DOHH2 (cell line): Measurements from ENCODE around the gene IL19.

Experiments
- H3F3A ChIP-seq: fragments of 200-600 bp; sonication (generic), shearing (Covaris generic); 2 replicates; pipeline ENCODE4 v1.6.0; 2016; ENCODE audit warnings: antibody characterized with exemption, mild to moderate bottlenecking; ENCODE audit not compliant: control insufficient read depth, insufficient read depth
- H3K27ac ChIP-seq: fragments of 200-600 bp; sonication (generic); 2 replicates; pipeline ENCODE4 v1.5.1; 2014; ENCODE audit warnings: low read depth, mild to moderate bottlenecking, low read length, moderate library complexity
- H3K27me3 ChIP-seq: fragments of 200-600 bp; sonication (generic); 2 replicates; pipeline ENCODE4 v1.6.1; 2014; ENCODE audit warnings: mild to moderate bottlenecking, low read length, mixed read lengths; ENCODE audit not compliant: control insufficient read depth
- H3K36me3 ChIP-seq: fragments of 200-600 bp; sonication (generic); 2 replicates; pipeline ENCODE4 v1.6.1; 2014; ENCODE audit warnings: mild to moderate bottlenecking, low read length, moderate library complexity, mixed read lengths; ENCODE audit not compliant: control insufficient read depth
- H3K4me1 ChIP-seq: fragments of 200-600 bp; sonication (generic); 2 replicates; pipeline ENCODE4 v1.6.1; 2014; ENCODE audit warnings: mild to moderate bottlenecking, low read length, mixed read lengths; ENCODE audit not compliant: control insufficient read depth
- H3K4me2 ChIP-seq: fragments of 200-600 bp; sonication (generic); 2 replicates; pipeline ENCODE4 v1.6.0; 2014; ENCODE audit warnings: mild to moderate bottlenecking, low read length, moderate library complexity
- H3K4me3 ChIP-seq: fragments of 200-600 bp; sonication (generic); 2 replicates; pipeline ENCODE4 v1.5.1; 2014; ENCODE audit warnings: mild to moderate bottlenecking, low read length, mixed read lengths
- H3K79me2 ChIP-seq: fragments of 200-600 bp; sonication (generic); 2 replicates; pipeline ENCODE4 v1.6.1; 2014; ENCODE audit warnings: mild to moderate bottlenecking, low read length, mixed read lengths; ENCODE audit not compliant: control insufficient read depth
- H3K9me2 ChIP-seq: fragments of 200-600 bp; sonication (generic); replicated peaks from 2 replicates; pipeline ENCODE4 v1.6.1; 2014; ENCODE audit warnings: mild to moderate bottlenecking, low read length, mixed read lengths; ENCODE audit not compliant: control insufficient read depth
- H3K9me3 ChIP-seq: fragments of 200-600 bp; sonication (generic); 2 replicates; pipeline ENCODE4 v1.6.1; 2014; ENCODE audit warnings: antibody characterized with exemption, low read length, mixed read lengths; ENCODE audit not compliant: control insufficient read depth, insufficient read depth
- H4K20me1 ChIP-seq: fragments of 200-600 bp; sonication (generic); 2 replicates; pipeline ENCODE4 v1.6.0; 2014; ENCODE audit warnings: low read depth, mild to moderate bottlenecking, antibody characterized with exemption, low read length, moderate library complexity; ENCODE audit not compliant: control insufficient read depth, insufficient read depth
- EZH2phosphoT487 ChIP-seq: fragments of 200-600 bp; sonication (generic); IDR thresholded peaks from 2 replicates; pipeline ENCODE4 v1.6.1; 2017; ENCODE audit warnings: borderline replicate concordance, mild to moderate bottlenecking, antibody characterized with exemption, low read length, moderate library complexity, mixed read lengths
- TF ChIP-seq, protein P1 (sequence below): fragments of 200-600 bp; sonication (generic); IDR thresholded peaks from one replicate; pipeline ENCODE4 v1.5.1; 2014; ENCODE audit warnings: antibody characterized with exemption, mild to moderate bottlenecking, low read depth, low read length; ENCODE audit not compliant: poor library complexity, severe bottlenecking

Gene IL19

DNA sequence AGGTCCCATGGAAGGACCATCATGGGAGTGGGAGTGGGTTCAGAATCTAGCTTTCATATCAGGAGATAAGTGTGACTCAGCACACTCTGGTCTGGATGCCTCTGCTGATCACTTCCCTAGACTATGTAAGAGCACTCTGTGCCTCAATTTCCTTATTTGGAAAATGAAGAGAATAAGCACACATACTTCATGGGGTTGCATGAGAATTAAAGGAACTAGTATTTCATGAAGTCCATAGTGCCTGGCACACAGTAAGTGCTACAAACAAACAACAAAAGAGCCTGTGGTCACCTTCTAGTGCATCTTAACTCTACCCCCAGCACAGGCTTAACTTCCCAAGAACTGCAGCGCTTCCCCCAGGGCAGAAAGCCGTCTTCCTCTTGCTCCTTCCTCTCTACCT lies 85.3 kb downstream of the IL19 start:
- Histone ChIP-seq H3K4me1 (no peaks in the 10 kb centered on the region), H3F3A (no peaks in the 10 kb centered on the region), H3K79me2 (no peaks in the 10 kb centered on the region), H3K9me2 (no peaks in the 10 kb centered on the region), H3K9me3 (no peaks in the 10 kb centered on the region), H3K27ac (no peak overlapping the region), H4K20me1 (no peaks in the 10 kb centered on the region), H3K36me3 (no peaks in the 10 kb centered on the region), H3K4me2 (no peak overlapping the region), H3K4me3 (no peak overlapping the region), H3K27me3 (peaks cover 3% of the 10 kb centered on the region; the same call in 1 of the 2 replicates)
- TF ChIP-seq, protein P1, sequence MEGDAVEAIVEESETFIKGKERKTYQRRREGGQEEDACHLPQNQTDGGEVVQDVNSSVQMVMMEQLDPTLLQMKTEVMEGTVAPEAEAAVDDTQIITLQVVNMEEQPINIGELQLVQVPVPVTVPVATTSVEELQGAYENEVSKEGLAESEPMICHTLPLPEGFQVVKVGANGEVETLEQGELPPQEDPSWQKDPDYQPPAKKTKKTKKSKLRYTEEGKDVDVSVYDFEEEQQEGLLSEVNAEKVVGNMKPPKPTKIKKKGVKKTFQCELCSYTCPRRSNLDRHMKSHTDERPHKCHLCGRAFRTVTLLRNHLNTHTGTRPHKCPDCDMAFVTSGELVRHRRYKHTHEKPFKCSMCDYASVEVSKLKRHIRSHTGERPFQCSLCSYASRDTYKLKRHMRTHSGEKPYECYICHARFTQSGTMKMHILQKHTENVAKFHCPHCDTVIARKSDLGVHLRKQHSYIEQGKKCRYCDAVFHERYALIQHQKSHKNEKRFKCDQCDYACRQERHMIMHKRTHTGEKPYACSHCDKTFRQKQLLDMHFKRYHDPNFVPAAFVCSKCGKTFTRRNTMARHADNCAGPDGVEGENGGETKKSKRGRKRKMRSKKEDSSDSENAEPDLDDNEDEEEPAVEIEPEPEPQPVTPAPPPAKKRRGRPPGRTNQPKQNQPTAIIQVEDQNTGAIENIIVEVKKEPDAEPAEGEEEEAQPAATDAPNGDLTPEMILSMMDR, result no peak
- TF ChIP-seq EZH2phosphoT487, result no peak

DNA sequence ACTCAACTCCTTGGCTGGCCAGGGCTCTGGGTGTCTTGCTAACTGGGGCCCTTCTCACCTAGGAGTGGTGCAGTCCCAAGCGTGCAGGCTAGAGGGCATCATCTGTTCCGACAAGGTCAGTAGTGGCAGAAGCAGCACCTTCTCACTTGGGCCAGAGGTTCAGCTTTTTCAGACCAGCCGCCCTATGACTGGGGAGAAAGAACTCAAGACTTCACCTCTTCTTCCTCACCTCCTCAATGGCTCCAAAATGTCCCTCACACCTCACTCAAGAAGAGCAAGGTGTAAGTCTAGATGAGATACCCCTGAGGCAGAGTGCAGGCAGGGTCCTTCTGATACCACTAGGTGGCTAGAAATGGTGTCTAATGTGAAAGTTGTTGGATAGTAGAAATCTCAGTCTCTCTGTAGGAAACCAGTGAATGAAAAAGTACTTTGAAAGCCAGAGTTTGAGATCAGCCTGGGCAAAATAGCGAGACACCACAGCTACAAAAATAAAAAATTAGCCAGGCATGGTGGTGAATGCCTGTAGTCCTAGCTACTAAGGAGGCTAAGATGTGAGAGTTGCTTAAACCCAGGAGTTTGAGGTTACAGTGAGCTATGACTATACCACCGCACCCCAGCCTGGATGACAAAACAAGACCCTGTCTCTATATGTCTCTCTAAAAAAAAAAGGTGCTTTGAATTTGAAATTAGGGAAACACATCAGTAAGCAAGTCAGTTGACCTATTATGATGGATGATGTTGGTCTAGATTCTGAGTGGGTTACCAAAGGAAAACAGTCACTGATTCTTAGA lies 86.3 kb downstream of the IL19 start:
- Histone ChIP-seq H3K36me3 (no peaks in the 10 kb centered on the region), H3K27me3 (peaks cover 7% of the 10 kb centered on the region; the same call in 1 of the 2 replicates), H3F3A (no peaks in the 10 kb centered on the region), H3K4me1 (no peaks in the 10 kb centered on the region), H3K9me3 (no peaks in the 10 kb centered on the region), H4K20me1 (no peaks in the 10 kb centered on the region), H3K9me2 (no peaks in the 10 kb centered on the region), H3K27ac (no peak overlapping the region), H3K4me3 (no peak overlapping the region), H3K79me2 (no peaks in the 10 kb centered on the region), H3K4me2 (no peak overlapping the region)
- no peak for TF ChIP-seq EZH2phosphoT487
- TF ChIP-seq, protein P1, result peak; percentile 84

DNA sequence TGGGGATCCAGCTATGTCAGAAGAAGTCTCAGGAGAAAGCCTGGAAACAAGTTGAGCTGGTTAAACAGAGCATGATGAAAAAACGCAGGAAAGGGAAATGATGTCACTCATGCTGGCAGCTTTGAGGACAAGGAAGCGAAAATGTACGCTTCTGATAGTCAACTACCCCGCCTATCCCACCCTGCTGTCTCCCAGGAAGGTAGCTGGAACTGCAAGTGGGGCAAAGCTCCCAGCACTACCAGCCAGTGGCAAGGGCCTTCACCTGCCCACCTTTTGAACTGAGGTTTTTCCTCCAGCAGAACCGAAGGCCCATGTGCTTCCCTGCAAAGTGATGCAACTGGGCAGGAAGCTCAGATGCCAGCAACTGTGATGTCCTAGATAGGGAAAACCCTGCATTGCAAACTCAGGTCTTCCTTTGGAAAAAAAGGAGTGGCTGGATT lies 88.5 kb downstream of the IL19 start:
- Histone ChIP-seq H3K4me2 (no peak overlapping the region), H3K9me3 (no peaks in the 10 kb centered on the region), H3K36me3 (no peaks in the 10 kb centered on the region), H3K4me3 (no peak overlapping the region), H3K79me2 (no peaks in the 10 kb centered on the region), H3K27me3 (peaks cover 9% of the 10 kb centered on the region; the same call in 1 of the 2 replicates), H3F3A (no peaks in the 10 kb centered on the region), H3K4me1 (no peaks in the 10 kb centered on the region), H3K9me2 (no peaks in the 10 kb centered on the region), H3K27ac (no peak overlapping the region), H4K20me1 (no peaks in the 10 kb centered on the region)
- TF ChIP-seq, protein P1, result no peak
- no peak for TF ChIP-seq EZH2phosphoT487
